ENCODE data around the gene CHD2.

CHD2 gene

GRCh38 chr15:93026380-93026817, 126.3 kb downstream of the CHD2 start:
- Histone ChIP-seq H3K4me1 (ENCODE audit: control insufficient read depth, low read length) (no peaks in the 10 kb centered on the region), H3K36me3 (ENCODE audit: control insufficient read depth, low read length) (peaks cover 51% of the 10 kb centered on the region), H3K79me2 (ENCODE audit: control insufficient read depth, low read length) (no peaks in the 10 kb centered on the region), H3K4me2 (ENCODE audit: low read length) (no peak overlapping the region), H4K20me1 (ENCODE audit: control insufficient read depth, insufficient read depth, low read depth, low read length) (no peaks in the 10 kb centered on the region), H3K27me3 (ENCODE audit: control insufficient read depth, low read length) (no peaks in the 10 kb centered on the region), H3K9me2 (replicated peaks; ENCODE audit: control insufficient read depth, low read length) (no peaks in the 10 kb centered on the region), H3F3A (ENCODE audit: control insufficient read depth, insufficient read depth) (no peaks in the 10 kb centered on the region), H3K27ac (ENCODE audit: low read depth, low read length) (no peak overlapping the region), H3K4me3 (ENCODE audit: low read length) (no peak overlapping the region), H3K9me3 (ENCODE audit: control insufficient read depth, insufficient read depth, low read length) (no peaks in the 10 kb centered on the region)
- TF ChIP-seq CTCF (IDR thresholded peaks at IDR 0.05; ENCODE audit: low read depth, low read length, poor library complexity, severe bottlenecking) (no peak), EZH2phosphoT487 (IDR thresholded peaks at IDR 0.05; ENCODE audit: borderline replicate concordance, low read length) (no peak)

- Histone ChIP-seq H3K4me3 (ENCODE audit: low read length) (no peak overlapping the region), H3K27me3 (ENCODE audit: control insufficient read depth, low read length) (no peaks in the 10 kb centered on the region), H3K27ac (ENCODE audit: low read depth, low read length) (no peak overlapping the region), H3K9me3 (ENCODE audit: control insufficient read depth, insufficient read depth, low read length) (no peaks in the 10 kb centered on the region), H3F3A (ENCODE audit: control insufficient read depth, insufficient read depth) (no peaks in the 10 kb centered on the region), H3K4me1 (ENCODE audit: control insufficient read depth, low read length) (no peaks in the 10 kb centered on the region), H3K9me2 (replicated peaks; ENCODE audit: control insufficient read depth, low read length) (no peaks in the 10 kb centered on the region), H3K4me2 (ENCODE audit: low read length) (no peak overlapping the region), H3K36me3 (ENCODE audit: control insufficient read depth, low read length) (peaks cover 42% of the 10 kb centered on the region), H3K79me2 (ENCODE audit: control insufficient read depth, low read length) (no peaks in the 10 kb centered on the region), H4K20me1 (ENCODE audit: control insufficient read depth, insufficient read depth, low read depth, low read length) (no peaks in the 10 kb centered on the region)
- TF ChIP-seq EZH2phosphoT487 (IDR thresholded peaks at IDR 0.05; ENCODE audit: borderline replicate concordance, low read length) (no peak), CTCF (IDR thresholded peaks at IDR 0.05; ENCODE audit: low read depth, low read length, poor library complexity, severe bottlenecking) (no peak)
Measured at GRCh38 chr15:93027413-93027812, 127.3 kb downstream of the CHD2 start.

- Histone ChIP-seq H3K27me3 (ENCODE audit: control insufficient read depth, low read length) (no peaks in the 10 kb centered on the region), H3F3A (ENCODE audit: control insufficient read depth, insufficient read depth) (no peaks in the 10 kb centered on the region), H4K20me1 (ENCODE audit: control insufficient read depth, insufficient read depth, low read depth, low read length) (no peaks in the 10 kb centered on the region), H3K9me3 (ENCODE audit: control insufficient read depth, insufficient read depth, low read length) (no peaks in the 10 kb centered on the region), H3K9me2 (replicated peaks; ENCODE audit: control insufficient read depth, low read length) (no peaks in the 10 kb centered on the region), H3K27ac (ENCODE audit: low read depth, low read length) (no peak overlapping the region), H3K36me3 (ENCODE audit: control insufficient read depth, low read length) (peaks cover 34% of the 10 kb centered on the region), H3K4me3 (ENCODE audit: low read length) (no peak overlapping the region), H3K4me1 (ENCODE audit: control insufficient read depth, low read length) (no peaks in the 10 kb centered on the region), H3K79me2 (ENCODE audit: control insufficient read depth, low read length) (no peaks in the 10 kb centered on the region), H3K4me2 (ENCODE audit: low read length) (no peak overlapping the region)
- no peak for TF ChIP-seq EZH2phosphoT487 (IDR thresholded peaks at IDR 0.05; ENCODE audit: borderline replicate concordance, low read length)
- no peak for TF ChIP-seq CTCF (IDR thresholded peaks at IDR 0.05; ENCODE audit: low read depth, low read length, poor library complexity, severe bottlenecking)
Measured at GRCh38 chr15:93028111-93028631, 128.0 kb downstream of the CHD2 start.
